ENCODE data around the gene PIM2.

GRCh38 chrX:48937054-48937907 lies 18.5 kb upstream of the PIM2 start:
- TF ChIP-seq CTCF (conservative IDR thresholded peaks at IDR 0.05) (no peak), EZH2 (IDR thresholded peaks at IDR 0.05; ENCODE audit: low read depth) (no peak)
